Coronary artery (tissue), 2 donors: ENCODE results near the gene LIPN.
"Not testable (repeated sequence)": the region's sequence is repeated elsewhere in the genome, so short reads cannot be mapped to it uniquely, and the experiment has no call there.

Experiments
- DNase-seq: peaks from one replicate; pipeline ENCODE4 v3.0.0-alpha.2; 2017; ENCODE audit warnings: low spot score
- H3K27ac ChIP-seq, 2 donors: fragments of 200-600 bp; sonication (generic); one replicate each; pipeline ENCODE4 v1.5.1; 2016 to 2019
- H3K4me3 ChIP-seq: fragments of 200-600 bp; sonication (generic); 2 replicates; pipeline ENCODE4 v1.5.1; 2016; ENCODE audit warnings: mild to moderate bottlenecking, moderate library complexity
- TF ChIP-seq, protein P1 (sequence below): fragments of 200-600 bp; sonication (generic); IDR thresholded peaks from one replicate; pipeline ENCODE4 v1.5.1; 2019; ENCODE audit warnings: antibody characterized with exemption

Gene LIPN

DNA sequence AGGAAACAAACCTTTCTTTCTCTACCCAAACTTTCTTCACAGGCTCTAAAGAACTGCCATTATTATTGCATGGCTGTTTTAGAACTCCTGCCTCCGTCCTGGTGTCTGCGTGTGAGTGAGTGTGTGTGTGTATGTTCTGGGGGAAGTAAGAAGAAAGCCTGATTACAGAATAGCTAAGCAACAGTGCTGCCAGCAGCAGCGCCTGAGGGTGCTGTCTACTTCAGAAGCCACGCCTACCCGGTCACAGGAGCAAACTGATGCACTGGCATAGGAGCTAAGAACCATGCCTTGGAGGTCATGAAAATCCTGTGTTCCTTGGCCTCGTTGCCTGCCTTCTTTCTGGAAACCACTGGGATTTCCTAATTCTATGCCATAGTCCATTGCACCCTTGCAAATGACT lies 28.5 kb upstream of the LIPN start:
- no peak for DNase-seq
- Histone ChIP-seq H3K27ac (no peak overlapping the region), H3K4me3 (no peak overlapping the region)
- TF ChIP-seq, protein P1, sequence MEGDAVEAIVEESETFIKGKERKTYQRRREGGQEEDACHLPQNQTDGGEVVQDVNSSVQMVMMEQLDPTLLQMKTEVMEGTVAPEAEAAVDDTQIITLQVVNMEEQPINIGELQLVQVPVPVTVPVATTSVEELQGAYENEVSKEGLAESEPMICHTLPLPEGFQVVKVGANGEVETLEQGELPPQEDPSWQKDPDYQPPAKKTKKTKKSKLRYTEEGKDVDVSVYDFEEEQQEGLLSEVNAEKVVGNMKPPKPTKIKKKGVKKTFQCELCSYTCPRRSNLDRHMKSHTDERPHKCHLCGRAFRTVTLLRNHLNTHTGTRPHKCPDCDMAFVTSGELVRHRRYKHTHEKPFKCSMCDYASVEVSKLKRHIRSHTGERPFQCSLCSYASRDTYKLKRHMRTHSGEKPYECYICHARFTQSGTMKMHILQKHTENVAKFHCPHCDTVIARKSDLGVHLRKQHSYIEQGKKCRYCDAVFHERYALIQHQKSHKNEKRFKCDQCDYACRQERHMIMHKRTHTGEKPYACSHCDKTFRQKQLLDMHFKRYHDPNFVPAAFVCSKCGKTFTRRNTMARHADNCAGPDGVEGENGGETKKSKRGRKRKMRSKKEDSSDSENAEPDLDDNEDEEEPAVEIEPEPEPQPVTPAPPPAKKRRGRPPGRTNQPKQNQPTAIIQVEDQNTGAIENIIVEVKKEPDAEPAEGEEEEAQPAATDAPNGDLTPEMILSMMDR = no peak

DNA sequence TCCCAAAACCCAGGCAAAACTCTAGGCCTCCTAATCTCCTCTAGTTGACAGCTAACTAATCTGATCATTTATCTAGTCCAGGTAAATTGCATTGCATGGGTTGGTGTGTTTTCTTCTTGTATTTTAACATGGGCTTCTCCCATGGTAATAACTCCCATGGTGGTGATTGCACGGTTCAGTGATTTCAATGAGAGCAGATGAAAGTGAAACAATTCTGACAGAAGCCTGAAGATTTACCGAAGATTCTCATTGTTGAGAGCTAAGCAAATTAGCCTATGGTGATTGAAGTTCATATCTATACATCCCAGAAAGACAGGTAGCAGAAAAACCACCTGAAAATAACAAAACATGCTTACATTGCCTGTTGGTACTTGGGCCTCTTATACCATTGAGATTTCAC lies 26.6 kb upstream of the LIPN start:
- no peak overlapping the region for H3K27ac ChIP-seq
- no peak overlapping the region for H3K4me3 ChIP-seq
- TF ChIP-seq, protein P1 = no peak
- DNase-seq = no peak

DNA sequence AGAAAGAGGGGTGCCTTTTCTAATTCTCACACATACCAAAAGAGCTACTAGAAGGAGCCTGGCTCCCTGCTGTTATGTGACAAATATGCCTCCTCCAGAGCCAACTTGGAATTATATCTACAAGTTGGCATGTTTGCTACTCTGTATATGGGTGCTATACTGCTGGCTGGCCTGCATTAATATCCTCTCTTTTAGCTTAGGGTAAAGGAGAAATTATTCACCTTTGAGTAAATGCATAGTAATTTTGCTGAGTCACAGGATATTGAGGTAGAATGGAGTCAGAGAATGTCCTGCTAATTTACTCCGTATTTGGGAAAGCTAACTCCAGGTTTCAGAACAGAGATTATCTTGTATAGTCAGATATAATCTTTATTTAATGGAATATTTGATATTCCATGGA lies 24.2 kb upstream of the LIPN start:
- TF ChIP-seq, protein P1 = no peak
- no peak overlapping the region for H3K27ac ChIP-seq
- no peak overlapping the region for H3K4me3 ChIP-seq
- no peak for DNase-seq

DNA sequence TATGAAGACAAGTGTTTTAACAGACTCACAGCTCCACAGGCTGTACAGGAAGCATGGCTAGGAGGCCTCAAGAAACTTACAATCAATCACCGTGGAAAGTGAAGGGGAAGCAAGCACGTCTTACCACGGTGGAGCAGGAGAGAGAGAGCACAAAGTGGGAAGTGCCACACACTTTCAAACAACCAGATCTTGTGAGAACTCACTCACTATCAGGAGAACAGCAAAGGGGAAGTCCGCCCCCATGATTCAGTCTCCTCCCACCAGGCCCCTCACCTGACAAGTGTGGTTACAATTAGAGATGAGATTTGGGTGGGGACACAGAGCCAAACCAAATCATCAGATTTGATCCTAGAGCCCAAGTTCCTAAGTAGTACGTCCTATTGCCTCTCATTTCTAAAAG lies 17.9 kb upstream of the LIPN start:
- not testable (repeated sequence) for DNase-seq, H3K4me3 ChIP-seq, H3K27ac ChIP-seq

DNA sequence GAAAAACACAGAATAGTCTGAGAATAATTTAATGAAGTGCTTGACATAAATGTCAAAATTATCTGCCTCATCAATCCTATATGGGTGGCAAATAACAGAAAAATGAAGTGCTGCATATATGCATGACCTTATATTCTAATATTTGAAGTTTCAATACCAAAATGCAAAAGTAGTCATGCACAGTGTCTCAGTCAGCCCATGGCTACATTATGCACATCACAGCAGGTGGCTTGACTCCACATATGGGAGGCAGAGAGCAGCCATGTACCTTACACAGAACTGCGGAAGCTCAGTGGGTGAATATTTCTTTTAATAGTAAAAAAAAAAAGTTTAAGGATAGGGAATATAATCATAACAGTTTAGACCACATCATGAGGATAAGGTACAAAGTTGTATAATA lies 17.4 kb upstream of the LIPN start:
- no peak for DNase-seq
- no peak overlapping the region for H3K4me3 ChIP-seq
- no peak overlapping the region for H3K27ac ChIP-seq
- TF ChIP-seq, protein P1 = no peak

DNA sequence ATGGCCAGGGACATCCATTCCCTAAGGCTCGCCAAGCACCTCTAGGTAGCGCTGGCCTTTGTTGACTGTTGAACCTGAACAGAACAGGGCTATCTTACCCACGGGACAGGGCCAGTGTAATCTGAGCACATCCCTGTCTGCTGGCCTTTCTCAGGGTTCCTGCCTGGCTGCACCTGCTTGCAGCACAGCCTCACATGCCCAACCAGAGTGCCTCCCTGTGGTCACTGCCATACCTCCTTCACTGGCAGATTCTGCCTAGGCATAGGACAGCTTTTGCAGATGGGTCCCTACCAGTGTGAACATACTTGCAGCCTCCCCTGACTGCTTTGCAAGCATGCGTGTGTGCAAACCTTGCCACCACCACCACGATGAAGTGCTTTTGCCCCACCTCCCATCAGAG lies 15.8 kb upstream of the LIPN start:
- H3K4me3 ChIP-seq = no peak overlapping the region
- DNase-seq = no peak
- TF ChIP-seq, protein P1 = no peak
- H3K27ac ChIP-seq = no peak overlapping the region

DNA sequence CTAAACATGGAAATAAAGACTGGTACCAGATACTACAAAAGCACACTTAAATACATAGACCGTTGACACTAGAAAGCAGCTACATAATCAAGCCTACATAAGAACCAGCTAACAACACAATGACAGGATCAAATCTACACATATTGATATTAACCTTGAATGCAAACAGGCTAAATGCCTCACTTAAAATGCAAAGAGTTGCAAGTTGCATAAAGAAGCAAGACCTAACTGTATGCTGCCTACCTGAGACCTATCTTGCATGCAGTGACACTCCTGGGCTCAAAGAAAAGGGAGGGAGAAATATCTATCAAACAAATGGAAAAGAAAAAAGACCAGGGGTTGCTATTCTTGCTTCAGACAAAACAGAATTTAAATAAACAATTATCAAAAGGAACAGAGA lies 14.2 kb upstream of the LIPN start:
- TF ChIP-seq, protein P1 = no peak
- Histone ChIP-seq H3K27ac (no peak overlapping the region), H3K4me3 (no peak overlapping the region)
- DNase-seq = no peak

DNA sequence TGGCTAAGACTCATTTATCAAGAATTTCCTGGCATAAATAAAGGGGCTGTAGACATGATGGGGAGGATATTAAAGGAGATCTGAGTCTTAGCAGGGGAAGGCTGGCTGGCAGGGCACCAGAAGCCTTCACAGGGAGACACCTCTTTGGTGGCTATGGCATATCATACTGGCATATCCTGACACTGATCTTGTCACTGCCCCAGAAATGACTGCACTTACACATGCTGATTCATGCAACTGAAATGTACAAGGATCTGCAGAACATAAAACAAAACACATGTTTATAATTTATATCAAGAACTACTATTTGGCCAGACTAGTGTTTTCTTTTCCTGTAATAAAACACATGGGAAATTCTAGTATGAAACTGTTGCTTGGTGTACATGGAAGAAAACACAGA lies 5.5 kb upstream of the LIPN start:
- H3K4me3 ChIP-seq = no peak overlapping the region
- H3K27ac ChIP-seq = no peak overlapping the region
- TF ChIP-seq, protein P1 = no peak
- DNase-seq = no peak
